ENCODE results near the gene HMGCLL1. TPM values are rescaled to one million over a fixed set of nuclear protein-coding genes. Genes with fewer than 3 reads are reported as not detected.

The HMGCLL1 gene
- total and polyA plus RNA-seq, 7 donors, result 0.32 to 1.3 (median 0.56) TPM

GRCh38 chr6:55604021-55604420 lies 25.0 kb upstream of the HMGCLL1 start:
- Histone ChIP-seq H3K27me3 (ENCODE audit: insufficient read depth in 3 of 3, low read length in 2 of 3) (peaks cover 0 to 2% (median 0%) of the 10 kb centered on the region in 3 donors), H3K27ac (no peak overlapping the region), H3K36me3 (ENCODE audit: insufficient read depth in 1 of 2, low read depth in 1 of 2) (no peaks in the 10 kb centered on the region), H3K4me3 (no peak overlapping the region), H3K4me1 (no peaks in the 10 kb centered on the region), H3K9me3 (no peaks in the 10 kb centered on the region)
- no peak for TF ChIP-seq CTCF (IDR thresholded peaks at IDR 0.05)
- intact Hi-C loops (cut with DNase I), result no loop called here
- DNase-seq (no peak), ATAC-seq (no peak)

- TF ChIP-seq CTCF (IDR thresholded peaks at IDR 0.05), result no peak
- ATAC-seq, result no peak
- intact Hi-C loops (cut with DNase I), result no loop called here
- H3K4me3 ChIP-seq, result no peak overlapping the region
- no peaks in the 10 kb centered on the region for H3K36me3 ChIP-seq (ENCODE audit: insufficient read depth in 1 of 2, low read depth in 1 of 2)
- no peaks in the 10 kb centered on the region for H3K4me1 ChIP-seq
- DNase-seq, result no peak
- no peaks in the 10 kb centered on the region for H3K9me3 ChIP-seq
- 79 to 88% (median 84%) methylated on average over 2 of the region's 2 CpGs for WGBS, 3 donors
- peaks cover 0 to 2% (median 0%) of the 10 kb centered on the region in 3 donors for H3K27me3 ChIP-seq (ENCODE audit: insufficient read depth in 3 of 3, low read length in 2 of 3)
- H3K27ac ChIP-seq, result no peak overlapping the region
These were observed 22.1 kb upstream of the HMGCLL1 start for GRCh38 chr6:55601120-55601519.

- no peak for TF ChIP-seq CTCF (IDR thresholded peaks at IDR 0.05)
- Histone ChIP-seq H3K4me3 (no peak overlapping the region), H3K36me3 (ENCODE audit: insufficient read depth in 1 of 2, low read depth in 1 of 2) (no peaks in the 10 kb centered on the region), H3K27me3 (ENCODE audit: insufficient read depth in 3 of 3, low read length in 2 of 3) (no peaks in the 10 kb centered on the region), H3K27ac (no peak overlapping the region), H3K4me1 (no peaks in the 10 kb centered on the region), H3K9me3 (peaks cover 3% of the 10 kb centered on the region)
- intact Hi-C loops (cut with DNase I), result no loop called here
- 57 to 62% (median 57%) methylated on average over 2 of the region's 2 CpGs for WGBS, 3 donors
- no peak for DNase-seq
- ATAC-seq, result no peak
These were observed 15.4 kb upstream of the HMGCLL1 start for GRCh38 chr6:55594442-55594841.

GRCh38 chr6:55584654-55585354 lies 5.8 kb upstream of the HMGCLL1 start:
- Histone ChIP-seq H3K9me3 (no peaks in the 10 kb centered on the region), H3K27ac (no peak overlapping the region), H3K4me3 (no peak overlapping the region), H3K27me3 (ENCODE audit: insufficient read depth in 3 of 3, low read length in 2 of 3) (no peaks in the 10 kb centered on the region), H3K4me1 (no peaks in the 10 kb centered on the region), H3K36me3 (ENCODE audit: insufficient read depth in 1 of 2, low read depth in 1 of 2) (no peaks in the 10 kb centered on the region)
- intact Hi-C loops (cut with DNase I), result no loop called here
- no peak for TF ChIP-seq CTCF (IDR thresholded peaks at IDR 0.05)
- ATAC-seq, result no peak
- DNase-seq, result no peak

GRCh38 chr6:55576811-55577210 lies 2.2 kb downstream of the HMGCLL1 start:
- peak overlapping the region; percentile 60 for H3K4me3 ChIP-seq
- WGBS, 3 donors, result 66 to 71% (median 69%) methylated on average over 3 of the region's 3 CpGs
- ATAC-seq, result no peak

More at GRCh38 chr6:55576811-55577210, 2.2 kb downstream of the HMGCLL1 start:
- Histone ChIP-seq H3K27ac (peak overlapping the region; percentile 31), H3K36me3 (ENCODE audit: insufficient read depth in 1 of 2, low read depth in 1 of 2) (no peaks in the 10 kb centered on the region), H3K4me1 (no peaks in the 10 kb centered on the region), H3K27me3 (ENCODE audit: insufficient read depth in 3 of 3, low read length in 2 of 3) (no peaks in the 10 kb centered on the region), H3K9me3 (no peaks in the 10 kb centered on the region)
- DNase-seq, result no peak
- intact Hi-C loops (cut with DNase I), result no loop called here
- TF ChIP-seq CTCF (IDR thresholded peaks at IDR 0.05), result no peak

Data from psoas muscle (tissue), 8 donors.